Loucy (cell line): ENCODE measurements around the gene MAK.

Experiments
- EZH2phosphoT487 ChIP-seq: fragments of 200-600 bp; IDR thresholded peaks from 2 replicates; pipeline ENCODE4 v1.6.1; 2018; ENCODE audit warnings: antibody characterized with exemption, mild to moderate bottlenecking, moderate library complexity, borderline replicate concordance
- TF ChIP-seq, protein P1 (sequence below): fragments of 200-600 bp; sonication (generic); conservative IDR thresholded peaks from 2 replicates; pipeline ENCODE4 v1.5.1; 2014; ENCODE audit warnings: mild to moderate bottlenecking, antibody characterized with exemption, low read length

DNA sequence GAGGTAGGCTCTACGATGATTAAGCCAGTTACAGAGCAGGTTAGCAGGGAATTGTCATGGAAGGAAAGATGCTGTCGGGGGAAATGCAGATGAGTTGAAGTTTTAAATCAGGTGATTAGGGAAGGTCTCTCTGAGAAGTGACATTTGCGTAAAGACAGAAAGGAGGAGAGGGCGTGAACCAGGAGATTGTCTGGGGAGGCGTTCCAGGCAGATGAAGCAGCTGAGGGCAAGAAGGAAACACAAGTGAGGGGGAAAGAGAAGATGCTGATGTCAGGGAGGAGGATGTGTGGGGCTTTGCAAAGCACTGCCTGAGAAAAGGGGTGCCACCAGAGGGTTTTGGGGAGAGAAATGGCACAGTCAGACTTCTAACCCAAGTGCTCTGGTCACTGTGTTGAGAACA, 93.2 kb downstream of the MAK start:
- TF ChIP-seq, protein P1, sequence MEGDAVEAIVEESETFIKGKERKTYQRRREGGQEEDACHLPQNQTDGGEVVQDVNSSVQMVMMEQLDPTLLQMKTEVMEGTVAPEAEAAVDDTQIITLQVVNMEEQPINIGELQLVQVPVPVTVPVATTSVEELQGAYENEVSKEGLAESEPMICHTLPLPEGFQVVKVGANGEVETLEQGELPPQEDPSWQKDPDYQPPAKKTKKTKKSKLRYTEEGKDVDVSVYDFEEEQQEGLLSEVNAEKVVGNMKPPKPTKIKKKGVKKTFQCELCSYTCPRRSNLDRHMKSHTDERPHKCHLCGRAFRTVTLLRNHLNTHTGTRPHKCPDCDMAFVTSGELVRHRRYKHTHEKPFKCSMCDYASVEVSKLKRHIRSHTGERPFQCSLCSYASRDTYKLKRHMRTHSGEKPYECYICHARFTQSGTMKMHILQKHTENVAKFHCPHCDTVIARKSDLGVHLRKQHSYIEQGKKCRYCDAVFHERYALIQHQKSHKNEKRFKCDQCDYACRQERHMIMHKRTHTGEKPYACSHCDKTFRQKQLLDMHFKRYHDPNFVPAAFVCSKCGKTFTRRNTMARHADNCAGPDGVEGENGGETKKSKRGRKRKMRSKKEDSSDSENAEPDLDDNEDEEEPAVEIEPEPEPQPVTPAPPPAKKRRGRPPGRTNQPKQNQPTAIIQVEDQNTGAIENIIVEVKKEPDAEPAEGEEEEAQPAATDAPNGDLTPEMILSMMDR: no peak
- no peak for TF ChIP-seq EZH2phosphoT487
